Measurements from ENCODE around the gene DNER. TPM values are rescaled to one million over a fixed set of nuclear protein-coding genes. Genes with fewer than 3 reads are reported as not detected.

The DNER gene
- total RNA-seq, 1 experiment from 2014 or later: 2.9 TPM

- Histone ChIP-seq H3K4me2 (ENCODE audit: low read length) (no peak overlapping the region), H3K9me2 (ENCODE audit: insufficient read depth) (no peaks in the 10 kb centered on the region), H4K20me1 (ENCODE audit: insufficient read depth) (no peaks in the 10 kb centered on the region), H2AFZ (ENCODE audit: low read depth, low read length, poor library complexity, severe bottlenecking) (no peak overlapping the region), H3K4me3 (replicated peaks in 1 of 2; ENCODE audit: low read depth in 1 of 2, low read length in 2 of 2) (no peak overlapping the region), H3K36me3 (ENCODE audit: control insufficient read depth in 1 of 2, insufficient read depth in 2 of 2, low read length in 2 of 2) (no peaks in the 10 kb centered on the region), H3K79me2 (ENCODE audit: insufficient read depth, low read length) (no peaks in the 10 kb centered on the region), H3K4me1 (ENCODE audit: control insufficient read depth in 1 of 2, insufficient read depth in 2 of 2, low read length in 2 of 2) (no peaks in the 10 kb centered on the region), H3K27me3 (ENCODE audit: insufficient read depth, low read length) (no peaks in the 10 kb centered on the region), H3K27ac (ENCODE audit: low read depth, low read length) (no peak overlapping the region), H3K9ac (ENCODE audit: low read length) (no peak overlapping the region), H3K9me3 (ENCODE audit: control insufficient read depth in 1 of 2, insufficient read depth in 1 of 2, low read depth in 1 of 2, low read length in 2 of 2) (no peaks in the 10 kb centered on the region)
- ChIA-PET CTCF (no interaction called here), RAD21 (ENCODE audit: low non-redundant PET in 1 of 2, low total read pairs in 2 of 2, uncharacterized antibody in 2 of 2, unreplicated experiment in 2 of 2) (no interaction called here), POLR2A (no interaction called here)
- TF ChIP-seq EZH2phosphoT487 (IDR thresholded peaks at IDR 0.05; ENCODE audit: borderline replicate concordance) (no peak), POLR2AphosphoS5 (IDR thresholded peaks at IDR 0.05; ENCODE audit: low read depth, low read length) (no peak), RAD21 (IDR thresholded peaks at IDR 0.05; ENCODE audit: low read depth) (no peak), EGR1 (IDR thresholded peaks at IDR 0.05; ENCODE audit: low read depth) (no peak), YY1 (IDR thresholded peaks at IDR 0.05; ENCODE audit: extremely low read depth, insufficient replicate concordance, low read depth, low read length) (no peak), ZFX (IDR thresholded peaks at IDR 0.05) (no peak), JUND (IDR thresholded peaks at IDR 0.05) (no peak), CBX3 (IDR thresholded peaks at IDR 0.05; ENCODE audit: low read depth) (no peak), FOSL1 (IDR thresholded peaks at IDR 0.05; ENCODE audit: low read depth) (no peak), ELF1 (IDR thresholded peaks at IDR 0.05; ENCODE audit: borderline replicate concordance, low read depth) (no peak), CEBPB (IDR thresholded peaks at IDR 0.05; ENCODE audit: low read depth) (no peak), SP1 (IDR thresholded peaks at IDR 0.05; ENCODE audit: low read depth) (no peak), CTCF (IDR thresholded peaks at IDR 0.05 in 2 of 3, conservative IDR thresholded peaks at IDR 0.05 in 1 of 3; ENCODE audit: borderline replicate concordance in 1 of 3, insufficient read depth in 1 of 3, low read depth in 2 of 3, low read length in 2 of 3) (no peak)
- DNase-seq (ENCODE audit: low read depth, low spot score) (no peak), ATAC-seq (no peak)
- intact Hi-C loops (cut with micrococcal nuclease): no loop called here
- no TSS peak for BruUV-seq (replicated peaks)
These were observed 224.2 kb downstream of the DNER start for GRCh38 chr2:229490167-229490566.

All from HCT116 (cell line).